HPDE6-E6E7 (cell line): ENCODE results near the gene PITX1.

Experiments used
- DNase-seq: peaks from one replicate; pipeline ENCODE4 v3.0.0; 2011; ENCODE audit warnings: missing footprints; ENCODE audit errors: extremely low spot score

Gene PITX1

DNA sequence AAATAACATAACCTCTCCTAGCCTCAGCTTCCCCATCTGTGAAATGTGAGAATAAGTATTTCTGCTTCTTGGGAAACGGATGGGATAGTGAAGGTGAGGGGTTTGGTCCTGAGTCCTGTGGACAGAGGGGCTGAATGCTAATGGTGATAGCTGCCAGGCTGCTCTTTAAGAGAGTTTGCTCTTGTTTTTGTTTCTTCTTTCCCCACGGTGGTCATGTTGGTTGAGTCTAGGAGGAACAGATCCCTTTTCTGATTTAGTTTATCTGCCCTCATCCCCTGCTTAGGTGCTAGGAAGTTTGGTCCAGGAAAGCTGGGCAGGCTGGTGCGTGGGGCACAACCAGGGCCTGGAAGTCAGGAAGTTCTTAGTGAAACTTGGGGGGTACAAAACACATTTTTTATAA lies 7.7 kb upstream of the PITX1 start:
- no peak for DNase-seq

DNA sequence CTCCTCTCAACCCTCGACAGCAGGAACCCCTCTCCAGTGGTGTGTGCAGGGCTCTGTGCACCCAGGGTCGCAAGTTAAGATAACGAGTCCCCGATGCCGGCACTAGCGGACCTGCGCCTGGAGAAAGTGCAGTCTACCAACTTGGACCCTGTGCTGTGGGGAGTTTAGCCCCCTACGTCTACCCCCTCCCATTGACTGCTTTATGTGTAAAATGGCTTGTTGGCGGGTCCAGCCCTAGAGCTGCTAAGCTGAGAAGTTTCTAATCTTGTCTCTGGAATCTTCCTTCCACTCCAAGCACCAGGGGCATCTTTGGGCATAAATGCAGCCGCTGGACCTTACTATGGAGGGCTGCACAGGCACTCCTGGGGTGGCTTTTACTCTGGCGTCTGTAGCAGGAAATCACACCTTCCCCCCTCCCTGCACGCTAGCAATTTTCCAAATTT lies 7.1 kb upstream of the PITX1 start:
- no peak for DNase-seq

DNA sequence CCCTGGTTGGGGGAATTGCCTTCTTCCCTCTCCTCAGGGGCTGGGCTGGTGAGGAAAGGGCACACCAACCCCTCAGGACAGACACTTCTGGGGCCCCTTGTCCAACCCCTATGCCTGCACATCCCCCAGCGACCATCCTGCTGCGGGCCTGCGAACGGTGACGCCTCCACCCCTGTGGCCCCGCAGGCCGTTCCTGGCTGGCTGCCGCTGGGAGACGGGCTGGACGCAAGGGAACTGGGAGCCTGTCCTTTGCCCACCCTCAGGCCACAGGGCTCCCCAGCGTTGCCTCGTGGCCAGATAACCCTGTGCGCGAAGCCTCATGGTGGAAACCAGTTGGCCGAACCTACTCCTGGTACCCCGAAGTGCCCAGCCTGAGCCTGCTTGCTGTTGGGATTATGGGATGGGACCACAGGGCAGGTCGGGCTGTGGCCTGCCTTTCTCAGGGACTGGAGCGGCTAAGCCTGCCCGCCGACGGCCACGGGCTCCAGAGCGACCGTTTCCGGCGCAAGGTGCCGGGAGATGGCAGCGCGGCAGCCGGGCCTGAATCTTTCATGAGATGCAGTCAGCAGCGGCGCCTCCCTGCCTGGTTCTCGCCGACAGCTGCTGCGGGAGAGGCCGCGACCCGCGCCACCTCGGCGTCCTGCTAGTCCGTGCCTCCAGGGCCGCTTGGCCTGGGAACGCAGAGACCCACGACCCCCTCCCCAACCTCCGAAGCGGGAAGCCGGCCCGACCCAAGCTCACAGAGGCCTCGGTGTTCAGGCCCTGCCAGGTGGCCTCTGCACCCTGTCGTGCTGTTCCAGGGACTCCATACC lies 6.5 kb upstream of the PITX1 start:
- no peak for DNase-seq

DNA sequence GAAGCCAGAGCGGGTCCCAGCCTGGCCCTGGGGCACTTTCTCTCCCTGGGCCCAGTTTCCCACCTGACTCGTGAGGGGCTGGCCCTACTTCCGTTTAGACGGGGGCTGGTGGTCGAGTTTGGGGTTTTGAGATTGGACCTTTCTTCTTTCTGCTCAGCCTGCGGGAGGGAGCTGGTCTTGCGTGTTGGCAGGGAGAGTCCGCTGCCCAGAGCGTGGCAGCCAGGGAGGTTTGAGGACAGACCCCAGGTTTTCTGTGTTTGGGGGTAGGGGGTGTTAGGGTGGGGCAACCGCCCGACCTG lies 6.0 kb upstream of the PITX1 start:
- DNase-seq: no peak

DNA sequence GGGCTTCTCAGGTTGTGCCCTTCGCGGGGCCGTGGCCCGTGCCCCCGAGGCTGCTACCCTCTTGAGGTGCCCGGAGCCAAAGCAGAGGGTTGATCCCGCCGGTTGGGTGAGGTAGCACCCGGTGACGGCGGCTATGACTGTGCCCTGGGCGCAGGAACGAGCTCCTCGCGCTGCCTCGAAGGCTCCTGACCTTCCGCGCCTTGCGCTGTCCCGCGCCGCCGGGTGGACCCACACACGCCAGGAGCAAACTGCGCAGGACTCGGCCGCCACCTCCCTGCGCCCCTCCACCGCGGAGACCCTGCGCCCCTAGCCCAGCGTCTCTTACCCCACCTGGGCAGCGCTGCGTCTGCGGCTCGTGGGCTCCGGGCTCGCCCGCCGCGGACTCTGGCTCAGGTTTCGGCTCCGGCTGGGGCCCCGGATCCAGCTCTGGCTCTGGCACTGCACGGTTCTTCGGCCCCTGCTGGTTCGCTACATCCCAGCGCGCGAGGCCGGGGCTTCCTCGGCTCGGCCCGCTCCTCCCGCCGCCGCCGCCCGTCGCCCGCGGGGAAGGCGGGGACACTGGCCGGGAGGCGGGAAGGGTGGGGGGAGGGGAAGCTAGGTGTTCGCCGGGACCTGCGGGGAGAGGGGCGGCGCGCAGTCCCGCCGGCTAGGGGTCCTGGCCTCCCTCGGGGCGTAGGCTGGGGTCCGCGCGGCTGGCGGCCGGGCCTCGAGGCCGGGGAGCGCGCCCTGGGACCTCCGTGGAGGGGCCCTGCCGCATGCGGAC lies 5.4 kb upstream of the PITX1 start:
- no peak for DNase-seq

DNA sequence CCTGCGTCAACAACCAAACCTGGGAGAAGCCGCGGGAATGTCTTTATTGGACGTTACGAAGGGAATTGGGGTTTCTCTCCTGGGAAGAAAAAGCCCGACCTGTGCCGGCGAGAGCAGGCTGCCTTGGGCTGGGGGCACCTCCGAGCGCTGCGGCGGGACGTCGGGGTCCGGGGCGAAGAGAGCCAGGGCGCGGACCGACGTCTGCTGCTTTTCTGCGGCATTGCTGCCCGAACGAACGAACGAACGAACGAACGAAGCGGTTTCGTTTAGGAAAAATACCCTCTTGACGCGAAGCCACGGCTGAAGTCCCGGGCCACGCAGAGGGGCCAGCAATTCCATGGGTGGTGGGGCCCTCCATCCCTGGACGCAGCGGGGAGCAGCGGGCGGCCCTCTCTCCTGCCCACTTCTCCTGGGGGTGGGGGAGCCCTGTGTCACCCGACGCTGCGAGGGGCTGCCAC lies 4.8 kb upstream of the PITX1 start:
- no peak for DNase-seq

DNA sequence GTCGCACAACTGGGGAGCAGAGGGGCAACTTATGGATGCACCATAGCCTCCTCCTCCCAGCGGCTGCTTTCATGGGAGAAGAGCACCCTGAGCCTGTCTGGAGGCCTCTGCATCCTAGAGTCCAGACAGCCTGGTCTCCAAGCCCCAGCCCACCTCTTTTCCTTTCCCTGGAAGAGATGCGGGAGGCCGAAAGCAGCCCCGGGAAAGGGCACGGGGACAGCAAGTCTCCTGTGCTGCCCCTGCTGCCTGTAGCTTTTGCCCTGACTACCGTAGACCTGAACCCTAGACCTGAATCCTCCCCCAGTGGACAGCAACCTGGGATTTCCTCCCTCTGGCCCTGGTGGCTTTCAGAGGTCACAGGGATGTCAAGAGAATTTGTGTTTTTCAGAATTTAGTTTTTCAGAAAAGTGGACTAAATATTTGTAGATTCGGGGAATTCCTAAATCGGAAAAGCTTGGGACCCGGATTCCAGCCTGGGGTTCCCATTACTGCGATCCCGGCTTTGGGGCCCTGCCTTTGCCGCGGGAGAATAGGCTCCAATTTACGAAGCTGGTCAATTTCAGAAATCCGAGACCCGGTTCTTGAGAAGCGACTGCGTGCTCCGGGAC lies 4.3 kb upstream of the PITX1 start:
- DNase-seq: no peak

DNA sequence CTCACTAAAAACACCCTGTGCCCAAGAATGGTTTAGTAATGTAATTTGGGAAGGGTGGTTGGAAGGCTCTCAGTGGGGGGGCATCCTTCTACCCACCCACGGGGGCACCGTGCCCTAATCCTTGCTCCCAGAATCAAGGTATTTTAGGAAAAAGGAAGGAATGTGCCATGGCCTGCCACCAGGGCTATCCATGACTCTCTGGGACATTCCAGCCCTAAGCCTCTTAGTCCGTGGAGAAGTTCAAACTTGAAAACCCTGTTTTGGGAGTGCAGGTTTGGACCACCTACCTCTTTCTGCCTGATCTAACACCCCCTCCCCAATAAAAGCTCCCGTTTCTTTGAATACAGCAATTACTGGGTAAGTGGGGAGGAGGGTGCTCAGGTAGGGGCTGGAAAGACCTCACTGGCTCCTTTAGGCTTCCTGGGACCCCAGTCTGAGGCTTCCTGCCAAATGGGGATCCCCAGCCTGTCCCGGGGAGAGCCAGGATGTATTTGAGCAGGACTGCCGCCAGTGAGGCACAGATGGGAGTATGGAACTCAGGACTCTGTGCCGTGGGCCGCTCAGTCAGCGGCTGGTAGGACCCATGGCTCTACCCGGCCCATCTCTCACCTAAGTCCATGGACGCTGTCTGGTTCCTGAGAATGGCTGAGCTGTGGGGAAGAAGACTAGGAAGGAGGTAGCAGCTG lies 3.6 kb upstream of the PITX1 start:
- DNase-seq: no peak

DNA sequence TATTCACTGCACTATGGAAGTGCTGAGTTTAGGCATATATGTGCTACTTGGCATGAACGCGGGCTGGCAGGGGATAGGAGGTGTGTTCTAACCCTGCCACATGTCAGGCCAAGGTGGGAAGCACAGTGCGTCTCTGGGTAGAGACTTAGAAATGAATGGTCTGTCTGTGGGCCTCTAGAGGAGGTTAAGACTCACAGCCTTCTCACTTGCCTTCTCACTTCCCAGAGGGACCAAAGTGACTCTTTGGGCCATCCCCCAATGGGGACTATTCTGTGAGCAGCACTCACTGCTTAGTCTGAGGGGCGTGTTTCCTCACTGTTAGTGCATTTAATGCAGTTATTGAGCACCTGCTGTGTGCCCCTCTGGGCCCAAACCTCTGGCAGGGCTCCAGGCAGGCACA lies 2.4 kb upstream of the PITX1 start:
- DNase-seq: no peak

DNA sequence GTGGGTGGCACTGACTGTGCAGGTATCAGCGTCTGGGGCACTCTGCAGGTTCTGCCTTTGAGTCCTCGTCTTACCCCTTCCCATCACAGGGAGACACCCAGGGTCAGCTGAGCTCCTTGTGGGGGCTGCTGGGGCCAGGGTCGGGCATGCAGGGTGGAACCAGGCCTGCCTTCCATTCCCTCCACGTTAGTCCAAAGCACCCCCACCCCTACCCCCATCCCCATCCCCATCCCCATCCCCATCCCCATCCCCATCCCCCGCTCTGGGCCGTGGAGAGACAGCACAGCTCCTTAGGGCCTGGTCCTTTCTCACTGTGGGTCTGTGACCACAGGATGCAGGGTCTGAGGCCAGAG lies 1.6 kb upstream of the PITX1 start:
- no peak for DNase-seq

DNA sequence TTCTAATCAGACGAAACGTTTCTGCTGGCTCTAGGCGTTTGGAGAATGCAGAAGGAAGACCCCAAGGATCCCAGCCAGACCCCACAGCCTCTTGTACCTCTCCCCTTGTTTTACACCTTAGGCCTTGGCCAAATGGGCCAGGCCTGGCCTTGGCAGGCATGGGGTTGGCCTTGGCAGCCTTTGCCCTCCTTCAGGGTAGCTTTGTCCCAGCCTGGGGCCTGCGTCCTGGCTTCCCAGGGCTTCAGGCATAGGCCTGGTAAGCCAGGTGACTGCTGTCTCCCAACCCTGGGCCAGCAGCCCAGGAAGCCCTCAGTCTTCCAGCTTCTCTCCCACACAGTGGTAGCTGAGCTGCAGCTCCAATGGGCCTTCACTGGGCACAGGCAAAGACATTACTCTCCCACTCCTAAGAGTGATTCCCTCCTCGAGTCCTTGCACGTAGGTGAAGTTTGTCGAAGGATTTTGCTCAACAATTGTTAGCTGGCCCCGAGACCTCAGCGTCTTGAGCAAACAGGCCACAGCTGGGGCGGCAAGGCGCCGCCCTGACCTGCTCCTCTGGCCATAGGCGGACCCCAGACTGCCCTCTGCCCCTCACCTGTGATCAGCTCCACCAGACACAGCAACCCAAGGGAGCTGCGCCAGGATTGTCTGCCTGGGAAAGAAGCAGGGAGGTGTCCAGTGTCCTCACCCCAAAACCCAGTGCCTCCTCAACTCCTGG lies 1.1 kb upstream of the PITX1 start:
- DNase-seq: no peak

DNA sequence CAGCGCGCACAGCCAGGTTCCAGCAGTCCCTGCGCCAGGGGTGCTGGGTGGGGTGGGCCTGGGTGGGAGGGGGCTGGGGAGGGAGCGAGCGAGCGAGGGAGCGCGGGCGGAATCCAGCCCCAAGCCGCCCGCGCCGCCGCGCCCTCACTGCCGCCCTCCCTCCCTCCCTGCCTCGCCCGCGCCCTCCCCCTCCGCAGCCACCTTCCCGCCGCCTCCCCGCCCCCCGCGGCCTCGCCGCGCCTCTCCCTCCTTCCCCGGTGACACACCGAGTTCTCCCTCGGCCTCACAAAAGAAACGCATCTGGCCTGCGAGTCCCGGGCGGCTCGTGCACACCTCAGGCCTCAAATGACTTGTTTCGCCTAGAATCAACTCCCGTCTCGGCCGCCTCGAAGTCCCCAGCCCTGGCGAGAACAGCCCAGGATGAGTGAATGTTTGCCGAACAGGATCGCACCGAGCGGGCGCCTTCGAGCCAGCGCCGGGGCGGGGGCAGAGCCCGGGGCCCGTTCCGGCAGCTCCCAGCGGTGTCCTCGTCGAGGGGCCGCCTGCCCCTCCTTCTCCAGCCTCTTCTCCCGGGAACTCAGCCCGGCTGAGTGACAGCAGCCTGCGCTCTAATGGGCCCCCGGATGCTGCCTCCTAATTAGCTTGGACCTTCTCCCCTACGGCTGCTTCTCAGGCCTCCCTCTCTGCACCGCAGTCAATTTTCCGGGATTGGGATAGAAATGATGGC lies 371 bp upstream of the PITX1 start:
- DNase-seq: peak; percentile 66

DNA sequence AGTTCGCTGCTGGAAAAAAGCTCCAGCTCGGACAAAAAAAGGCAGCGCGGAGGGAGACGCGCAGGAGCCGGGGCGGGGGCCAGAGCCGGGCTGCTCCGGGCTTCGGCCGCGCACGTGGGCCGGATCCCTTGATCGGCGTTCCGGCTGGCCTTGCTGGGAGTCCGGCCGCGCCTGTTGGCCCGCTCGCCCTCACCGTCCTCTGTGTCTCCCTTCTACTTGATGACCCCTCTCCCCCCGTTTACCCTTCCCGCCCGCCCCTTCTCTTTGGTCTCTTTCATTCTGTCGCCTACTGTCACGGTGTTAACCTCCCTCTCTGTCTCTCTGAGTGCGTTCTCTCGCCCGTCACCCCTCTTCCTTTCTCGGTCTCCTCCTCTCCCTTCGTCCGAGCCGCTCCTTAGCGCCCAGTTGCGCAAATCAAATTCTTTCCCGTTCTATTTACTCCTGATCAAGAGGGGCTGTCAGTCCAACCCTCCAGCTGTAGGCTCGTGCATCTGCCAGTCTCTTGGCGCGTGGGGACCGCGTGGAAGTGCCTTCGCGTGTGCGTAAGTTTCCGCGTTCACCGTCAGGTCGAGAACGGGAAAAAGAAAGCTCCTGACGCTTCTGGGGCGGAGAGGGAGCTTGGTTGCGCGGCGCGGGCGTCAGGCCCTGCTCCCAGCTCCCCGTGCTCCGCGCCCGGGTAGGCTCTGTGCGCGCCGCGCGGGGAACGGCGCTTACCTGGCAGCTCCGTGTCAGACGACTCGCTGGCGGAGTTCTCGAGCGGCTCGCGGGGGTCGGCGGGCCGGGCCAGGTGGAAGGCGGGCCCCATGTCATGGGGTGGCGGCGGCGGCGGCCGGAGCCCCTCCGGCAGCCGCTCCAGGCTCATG lies 798 bp downstream of the PITX1 start:
- DNase-seq: no peak

DNA sequence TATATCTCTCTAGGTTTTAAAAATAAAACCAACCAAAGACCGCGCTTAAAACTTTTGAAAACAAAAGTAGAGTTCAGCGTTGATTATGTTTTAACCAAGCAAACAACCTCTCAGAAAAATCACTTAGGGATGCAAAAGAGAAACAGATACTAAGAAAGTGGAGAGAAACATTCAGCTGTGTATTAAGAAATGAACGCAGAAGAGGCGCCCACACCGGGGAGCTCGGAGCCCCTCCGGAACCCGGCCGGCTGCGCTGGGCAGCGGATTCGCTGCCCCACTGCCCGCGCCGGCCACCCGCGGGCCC lies 1.4 kb downstream of the PITX1 start:
- no peak for DNase-seq

DNA sequence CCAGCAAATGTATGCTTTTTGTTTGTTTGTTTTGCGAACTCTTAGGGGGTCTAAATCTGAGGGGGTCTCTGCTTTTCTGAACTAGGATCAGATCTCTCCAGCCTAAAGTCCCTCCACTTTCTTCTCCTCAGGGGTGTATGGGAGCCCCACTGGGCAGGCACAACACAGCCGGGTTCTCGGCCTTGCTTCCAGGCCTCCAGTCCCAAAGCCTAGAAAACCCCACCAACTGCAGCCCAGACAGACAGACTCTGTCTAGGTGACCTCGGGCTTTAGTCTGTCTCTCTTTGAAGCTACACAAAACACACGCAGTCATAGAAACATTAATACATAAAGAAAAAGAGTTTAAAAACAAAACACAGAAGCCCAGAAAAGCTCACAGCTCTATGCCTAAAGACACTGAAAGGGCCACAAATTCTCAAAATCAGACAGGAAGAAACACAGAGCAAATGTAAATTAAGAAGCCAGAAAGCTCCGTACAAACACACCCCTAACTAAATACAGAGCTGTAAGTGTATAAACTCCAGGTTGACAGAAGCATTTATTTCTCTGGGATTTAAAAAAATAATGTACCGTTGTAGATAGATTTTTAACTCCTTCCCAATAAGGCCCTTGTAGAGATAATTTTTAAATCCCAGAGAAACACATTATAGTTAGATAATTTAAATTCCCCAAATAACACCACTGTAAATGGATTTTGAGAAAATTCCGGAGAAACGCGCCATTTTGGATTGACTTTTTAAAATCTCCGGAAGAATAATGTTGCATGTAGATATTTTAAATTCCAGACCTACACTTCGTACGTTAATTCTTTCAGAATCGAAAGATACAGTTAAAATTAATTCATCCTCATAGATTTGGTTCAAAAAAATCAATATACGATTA lies 2.0 kb downstream of the PITX1 start:
- DNase-seq: no peak

DNA sequence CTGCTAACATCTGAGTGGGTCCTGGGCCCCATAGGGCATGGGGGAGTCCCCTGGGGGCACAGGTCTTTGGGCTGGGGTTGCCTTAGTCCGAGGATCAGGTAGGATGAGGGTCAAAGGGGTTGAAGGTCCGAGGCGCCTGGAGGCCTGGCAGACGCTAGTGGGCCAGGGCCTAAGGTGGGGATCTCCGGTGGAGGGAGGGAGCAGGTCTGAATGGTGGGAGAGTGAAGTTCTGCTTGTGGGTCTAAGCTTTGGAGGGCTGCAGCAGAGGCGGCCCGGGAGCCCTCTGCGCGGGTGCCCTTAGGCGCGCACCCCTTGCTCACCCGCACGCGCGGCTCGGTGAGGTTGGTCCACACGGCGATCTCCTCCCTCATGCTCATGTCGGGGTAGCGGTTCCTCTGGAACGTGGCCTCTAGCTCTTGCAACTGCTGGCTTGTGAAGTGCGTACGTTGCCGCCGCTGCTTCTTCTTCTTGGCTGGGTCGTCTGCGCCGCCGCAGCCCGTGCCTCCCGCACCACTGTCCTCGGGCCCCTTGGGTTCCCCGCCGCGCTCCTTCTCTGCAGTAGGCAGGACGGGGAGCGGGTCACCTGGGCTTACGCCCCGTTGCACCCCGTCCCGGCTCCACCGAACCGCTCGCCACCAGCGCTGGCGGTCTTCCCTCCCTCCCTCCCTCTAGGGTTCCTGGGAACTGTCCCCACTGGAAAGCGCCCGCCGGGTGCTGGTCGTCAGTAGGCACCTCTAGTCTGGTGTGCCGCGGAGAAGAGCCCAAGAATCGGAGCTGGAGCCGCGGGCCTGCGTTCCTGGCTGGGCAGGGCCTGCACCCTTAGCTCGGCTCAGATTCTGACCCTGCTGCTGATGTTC lies 2.8 kb downstream of the PITX1 start:
- no peak for DNase-seq

DNA sequence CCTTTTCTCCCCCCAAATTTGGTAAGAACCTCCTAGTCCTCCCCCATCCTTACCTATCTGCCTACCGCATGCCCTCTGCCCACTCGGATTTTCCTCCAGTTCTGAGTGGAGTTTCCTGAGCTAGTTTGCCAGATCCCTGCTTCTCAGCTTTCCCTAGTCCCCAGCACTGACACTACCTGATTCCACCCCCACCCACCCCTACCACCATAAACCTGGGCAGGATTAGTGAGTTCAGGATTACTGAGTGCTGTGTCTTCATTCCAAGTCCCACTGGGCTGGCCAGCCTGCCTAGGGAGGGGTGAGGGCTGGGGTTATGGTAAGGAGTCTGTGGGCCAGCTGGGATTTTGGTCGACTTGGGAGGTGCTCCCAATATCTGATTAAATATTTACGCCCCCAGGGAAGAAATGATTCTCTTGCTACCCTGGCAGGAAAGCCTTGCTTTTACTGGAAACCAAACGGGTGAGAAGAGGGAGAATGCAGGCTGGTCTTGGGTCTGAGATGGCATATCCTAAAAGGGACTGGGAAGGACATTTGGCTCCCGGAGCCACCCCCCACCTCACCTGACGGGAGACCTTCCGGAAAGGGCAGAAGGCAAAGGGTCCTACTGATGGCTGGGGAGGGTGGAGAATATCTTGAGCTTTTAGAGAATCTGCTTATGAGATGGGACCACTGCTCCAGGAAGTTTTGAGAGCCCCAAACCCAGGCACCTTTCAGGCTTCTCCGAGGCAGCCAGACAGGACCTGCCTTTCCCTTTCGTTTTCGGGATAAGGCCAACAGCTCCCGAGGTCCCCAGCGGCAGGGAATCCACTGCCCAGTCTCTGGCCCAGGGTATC lies 3.7 kb downstream of the PITX1 start:
- DNase-seq: no peak
